ENCODE measurements around the gene CCSER1. TPM values are rescaled to one million over a fixed set of nuclear protein-coding genes. Genes with fewer than 3 reads are reported as not detected.

Gene CCSER1
- total and polyA plus RNA-seq, 4 donors, result 0.18 to 2.3 (median 1.2) TPM

DNA sequence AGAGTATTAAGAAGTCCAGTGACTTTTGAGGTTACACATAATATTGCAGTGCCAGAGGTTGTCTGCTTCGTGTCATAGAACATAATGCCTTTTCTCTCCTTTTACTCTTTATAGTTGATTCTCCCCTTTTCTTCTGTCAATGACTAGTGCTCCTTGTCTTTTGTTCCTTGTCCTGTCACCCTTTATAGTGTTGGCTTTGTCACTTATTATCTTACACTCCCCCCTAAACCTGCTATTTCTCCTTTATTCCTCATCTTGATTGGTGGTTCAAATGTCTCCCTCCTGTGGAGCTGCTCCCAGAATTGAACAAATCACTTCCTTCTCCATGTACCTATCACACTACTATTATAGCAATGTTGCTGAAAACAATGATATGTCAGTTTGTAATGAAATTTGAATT, 1320.0 kb downstream of the CCSER1 start:
- no peaks in the 10 kb centered on the region for H3K36me3 ChIP-seq (ENCODE audit: control insufficient read depth in 4 of 4, insufficient read depth in 3 of 4, low read depth in 1 of 4, low read length in 3 of 4)

More for the DNA sequence above, 1320.0 kb downstream of the CCSER1 start:
- no peak for DNase-seq (ENCODE audit: low spot score)
- no peaks in the 10 kb centered on the region for H3K27me3 ChIP-seq (ENCODE audit: control insufficient read depth in 4 of 4, insufficient read depth in 4 of 4, low read length in 3 of 4)
- TF ChIP-seq EGR1 (IDR thresholded peaks at IDR 0.05; ENCODE audit: low read depth in 2 of 2), result no peak
- TF ChIP-seq YY1 (IDR thresholded peaks at IDR 0.05), result no peak
- TF ChIP-seq, protein P1, sequence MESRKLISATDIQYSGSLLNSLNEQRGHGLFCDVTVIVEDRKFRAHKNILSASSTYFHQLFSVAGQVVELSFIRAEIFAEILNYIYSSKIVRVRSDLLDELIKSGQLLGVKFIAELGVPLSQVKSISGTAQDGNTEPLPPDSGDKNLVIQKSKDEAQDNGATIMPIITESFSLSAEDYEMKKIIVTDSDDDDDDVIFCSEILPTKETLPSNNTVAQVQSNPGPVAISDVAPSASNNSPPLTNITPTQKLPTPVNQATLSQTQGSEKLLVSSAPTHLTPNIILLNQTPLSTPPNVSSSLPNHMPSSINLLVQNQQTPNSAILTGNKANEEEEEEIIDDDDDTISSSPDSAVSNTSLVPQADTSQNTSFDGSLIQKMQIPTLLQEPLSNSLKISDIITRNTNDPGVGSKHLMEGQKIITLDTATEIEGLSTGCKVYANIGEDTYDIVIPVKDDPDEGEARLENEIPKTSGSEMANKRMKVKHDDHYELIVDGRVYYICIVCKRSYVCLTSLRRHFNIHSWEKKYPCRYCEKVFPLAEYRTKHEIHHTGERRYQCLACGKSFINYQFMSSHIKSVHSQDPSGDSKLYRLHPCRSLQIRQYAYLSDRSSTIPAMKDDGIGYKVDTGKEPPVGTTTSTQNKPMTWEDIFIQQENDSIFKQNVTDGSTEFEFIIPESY (IDR thresholded peaks at IDR 0.05), result no peak
- TF ChIP-seq FOXA2 (IDR thresholded peaks at IDR 0.05), result no peak
- TF ChIP-seq TAF1 (conservative IDR thresholded peaks at IDR 0.05), result no peak
- TF ChIP-seq HNF4G (IDR thresholded peaks at IDR 0.05), result no peak
- TF ChIP-seq GABPA (IDR thresholded peaks at IDR 0.05 in 1 of 2, conservative IDR thresholded peaks at IDR 0.05 in 1 of 2), result no peak
- TF ChIP-seq, protein P2, sequence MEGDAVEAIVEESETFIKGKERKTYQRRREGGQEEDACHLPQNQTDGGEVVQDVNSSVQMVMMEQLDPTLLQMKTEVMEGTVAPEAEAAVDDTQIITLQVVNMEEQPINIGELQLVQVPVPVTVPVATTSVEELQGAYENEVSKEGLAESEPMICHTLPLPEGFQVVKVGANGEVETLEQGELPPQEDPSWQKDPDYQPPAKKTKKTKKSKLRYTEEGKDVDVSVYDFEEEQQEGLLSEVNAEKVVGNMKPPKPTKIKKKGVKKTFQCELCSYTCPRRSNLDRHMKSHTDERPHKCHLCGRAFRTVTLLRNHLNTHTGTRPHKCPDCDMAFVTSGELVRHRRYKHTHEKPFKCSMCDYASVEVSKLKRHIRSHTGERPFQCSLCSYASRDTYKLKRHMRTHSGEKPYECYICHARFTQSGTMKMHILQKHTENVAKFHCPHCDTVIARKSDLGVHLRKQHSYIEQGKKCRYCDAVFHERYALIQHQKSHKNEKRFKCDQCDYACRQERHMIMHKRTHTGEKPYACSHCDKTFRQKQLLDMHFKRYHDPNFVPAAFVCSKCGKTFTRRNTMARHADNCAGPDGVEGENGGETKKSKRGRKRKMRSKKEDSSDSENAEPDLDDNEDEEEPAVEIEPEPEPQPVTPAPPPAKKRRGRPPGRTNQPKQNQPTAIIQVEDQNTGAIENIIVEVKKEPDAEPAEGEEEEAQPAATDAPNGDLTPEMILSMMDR (IDR thresholded peaks at IDR 0.05; ENCODE audit: low read depth, low read length, missing input control), result no peak
- no peak for TF ChIP-seq SP1 (IDR thresholded peaks at IDR 0.05)
- no peak for TF ChIP-seq NR2F2 (IDR thresholded peaks at IDR 0.05)
- TF ChIP-seq, protein P3, sequence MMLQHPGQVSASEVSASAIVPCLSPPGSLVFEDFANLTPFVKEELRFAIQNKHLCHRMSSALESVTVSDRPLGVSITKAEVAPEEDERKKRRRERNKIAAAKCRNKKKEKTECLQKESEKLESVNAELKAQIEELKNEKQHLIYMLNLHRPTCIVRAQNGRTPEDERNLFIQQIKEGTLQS (IDR thresholded peaks at IDR 0.05), result no peak
- TF ChIP-seq, protein P4, sequence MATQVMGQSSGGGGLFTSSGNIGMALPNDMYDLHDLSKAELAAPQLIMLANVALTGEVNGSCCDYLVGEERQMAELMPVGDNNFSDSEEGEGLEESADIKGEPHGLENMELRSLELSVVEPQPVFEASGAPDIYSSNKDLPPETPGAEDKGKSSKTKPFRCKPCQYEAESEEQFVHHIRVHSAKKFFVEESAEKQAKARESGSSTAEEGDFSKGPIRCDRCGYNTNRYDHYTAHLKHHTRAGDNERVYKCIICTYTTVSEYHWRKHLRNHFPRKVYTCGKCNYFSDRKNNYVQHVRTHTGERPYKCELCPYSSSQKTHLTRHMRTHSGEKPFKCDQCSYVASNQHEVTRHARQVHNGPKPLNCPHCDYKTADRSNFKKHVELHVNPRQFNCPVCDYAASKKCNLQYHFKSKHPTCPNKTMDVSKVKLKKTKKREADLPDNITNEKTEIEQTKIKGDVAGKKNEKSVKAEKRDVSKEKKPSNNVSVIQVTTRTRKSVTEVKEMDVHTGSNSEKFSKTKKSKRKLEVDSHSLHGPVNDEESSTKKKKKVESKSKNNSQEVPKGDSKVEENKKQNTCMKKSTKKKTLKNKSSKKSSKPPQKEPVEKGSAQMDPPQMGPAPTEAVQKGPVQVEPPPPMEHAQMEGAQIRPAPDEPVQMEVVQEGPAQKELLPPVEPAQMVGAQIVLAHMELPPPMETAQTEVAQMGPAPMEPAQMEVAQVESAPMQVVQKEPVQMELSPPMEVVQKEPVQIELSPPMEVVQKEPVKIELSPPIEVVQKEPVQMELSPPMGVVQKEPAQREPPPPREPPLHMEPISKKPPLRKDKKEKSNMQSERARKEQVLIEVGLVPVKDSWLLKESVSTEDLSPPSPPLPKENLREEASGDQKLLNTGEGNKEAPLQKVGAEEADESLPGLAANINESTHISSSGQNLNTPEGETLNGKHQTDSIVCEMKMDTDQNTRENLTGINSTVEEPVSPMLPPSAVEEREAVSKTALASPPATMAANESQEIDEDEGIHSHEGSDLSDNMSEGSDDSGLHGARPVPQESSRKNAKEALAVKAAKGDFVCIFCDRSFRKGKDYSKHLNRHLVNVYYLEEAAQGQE (IDR thresholded peaks at IDR 0.05), result no peak
- TF ChIP-seq JUND (IDR thresholded peaks at IDR 0.05), result no peak
- TF ChIP-seq RXRA (IDR thresholded peaks at IDR 0.05), result no peak
- no peak for TF ChIP-seq RAD21 (IDR thresholded peaks at IDR 0.05)
- TF ChIP-seq FOXA1 (IDR thresholded peaks at IDR 0.05), result no peak
- TF ChIP-seq, protein P5, sequence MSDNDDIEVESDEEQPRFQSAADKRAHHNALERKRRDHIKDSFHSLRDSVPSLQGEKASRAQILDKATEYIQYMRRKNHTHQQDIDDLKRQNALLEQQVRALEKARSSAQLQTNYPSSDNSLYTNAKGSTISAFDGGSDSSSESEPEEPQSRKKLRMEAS (IDR thresholded peaks at IDR 0.05), result no peak
- TF ChIP-seq HNF4A (conservative IDR thresholded peaks at IDR 0.05), result no peak
- H3K27ac ChIP-seq (ENCODE audit: low read depth in 1 of 2, low read length in 2 of 2), result no peak overlapping the region
- no peak overlapping the region for H3K4me3 ChIP-seq (ENCODE audit: low read depth in 1 of 3, low read length in 3 of 3)
- H3K9ac ChIP-seq (ENCODE audit: low read depth in 1 of 2, low read length in 2 of 2), result no peak overlapping the region
- 65% methylated on average over 1 of the region's 1 CpG for WGBS
- no peaks in the 10 kb centered on the region for H3K4me1 ChIP-seq (ENCODE audit: control insufficient read depth in 4 of 4, insufficient read depth in 4 of 4, low read length in 3 of 4)
- H3K9me3 ChIP-seq (ENCODE audit: control insufficient read depth in 4 of 4, low read length in 3 of 4), result no peaks in the 10 kb centered on the region

Data from liver (tissue), 9 donors.